T follicular helper cell (primary cell): ENCODE results near the gene SRSF2.
"Not testable (repeated sequence)": the region's sequence is repeated elsewhere in the genome, so short reads cannot be mapped to it uniquely, and the experiment has no call there.

Experiments
- DNase-seq: peaks from one replicate; pipeline ENCODE4 v3.0.0-alpha.2; 2020; ENCODE audit warnings: low read depth

Gene SRSF2

DNA sequence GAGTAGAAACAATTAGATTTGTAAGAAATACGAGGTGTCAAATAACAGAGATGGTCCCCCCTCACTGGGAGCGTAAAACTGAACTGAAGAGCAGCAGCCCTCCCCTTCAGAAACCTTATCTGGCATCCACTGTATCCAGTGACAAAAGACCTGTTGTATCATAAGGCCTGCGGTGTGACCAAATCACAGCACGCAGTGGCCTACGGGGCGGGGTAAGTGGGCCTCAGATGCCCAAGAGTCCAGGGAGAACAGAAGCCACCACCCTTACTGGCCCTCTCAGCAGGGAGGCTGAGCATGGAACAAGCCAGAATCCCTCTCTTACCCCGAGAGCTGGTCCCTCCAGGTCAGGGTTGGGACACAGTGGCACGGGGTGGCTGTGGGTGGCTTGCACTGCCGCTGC is 16.2 kb downstream of the SRSF2 start:
- no peak for DNase-seq

DNA sequence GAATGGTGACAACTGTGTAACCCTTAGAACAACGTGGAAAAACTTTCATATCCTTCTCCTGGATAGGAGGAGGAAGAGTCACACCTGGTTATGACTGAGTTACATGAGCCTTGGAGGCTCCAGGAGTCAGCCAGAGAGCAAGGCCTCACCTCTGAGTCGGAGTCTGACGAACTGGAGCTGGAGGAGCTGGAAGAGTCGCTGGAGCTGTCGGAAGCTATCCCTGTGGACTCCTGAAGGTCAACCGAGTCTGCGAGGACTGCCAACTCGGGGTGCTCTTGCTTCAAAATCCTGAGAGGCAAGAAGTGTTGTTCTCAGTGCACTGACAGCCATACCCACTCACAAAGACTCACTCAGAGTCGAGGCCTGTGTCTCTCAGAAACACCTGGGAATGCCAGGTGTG is 16.9 kb downstream of the SRSF2 start:
- no peak for DNase-seq

DNA sequence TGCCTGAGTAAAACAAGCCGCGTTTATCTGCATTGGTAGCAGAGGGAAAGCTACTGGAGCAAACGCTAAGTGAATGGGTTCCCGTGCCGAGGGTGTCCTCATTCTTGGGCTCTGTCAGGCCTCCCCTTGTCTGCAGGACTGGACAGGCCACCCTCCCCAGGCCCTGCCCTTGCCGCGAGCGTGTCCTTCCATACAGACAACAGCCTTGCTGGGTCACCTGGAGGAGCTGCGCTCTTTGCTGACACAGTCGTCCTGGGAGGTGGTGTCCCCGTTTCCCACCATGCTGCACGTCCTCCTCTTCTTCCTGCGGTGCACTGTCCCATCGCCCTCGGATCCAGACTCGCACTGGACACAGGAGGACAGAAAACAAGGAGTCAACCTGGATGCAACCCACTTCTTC is 18.6 kb downstream of the SRSF2 start:
- DNase-seq: no peak

DNA sequence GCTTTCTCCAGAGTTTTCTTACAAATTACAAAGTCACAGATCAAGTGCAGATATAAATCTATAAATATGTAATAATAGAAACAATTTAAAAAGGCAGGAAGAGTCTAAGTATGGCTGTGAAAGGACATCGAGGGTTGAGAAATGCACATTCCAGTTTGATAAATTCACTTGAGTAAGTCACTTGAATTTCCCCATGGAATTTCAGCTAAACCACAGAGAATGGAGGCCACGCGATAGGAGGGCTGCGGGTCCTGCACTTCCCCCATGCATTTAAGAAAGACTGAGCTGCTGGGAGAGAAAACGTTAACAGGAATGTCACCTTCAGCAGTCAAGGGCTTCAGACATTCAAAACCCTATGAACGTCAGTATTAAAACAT is 20.3 kb downstream of the SRSF2 start:
- no peak for DNase-seq

DNA sequence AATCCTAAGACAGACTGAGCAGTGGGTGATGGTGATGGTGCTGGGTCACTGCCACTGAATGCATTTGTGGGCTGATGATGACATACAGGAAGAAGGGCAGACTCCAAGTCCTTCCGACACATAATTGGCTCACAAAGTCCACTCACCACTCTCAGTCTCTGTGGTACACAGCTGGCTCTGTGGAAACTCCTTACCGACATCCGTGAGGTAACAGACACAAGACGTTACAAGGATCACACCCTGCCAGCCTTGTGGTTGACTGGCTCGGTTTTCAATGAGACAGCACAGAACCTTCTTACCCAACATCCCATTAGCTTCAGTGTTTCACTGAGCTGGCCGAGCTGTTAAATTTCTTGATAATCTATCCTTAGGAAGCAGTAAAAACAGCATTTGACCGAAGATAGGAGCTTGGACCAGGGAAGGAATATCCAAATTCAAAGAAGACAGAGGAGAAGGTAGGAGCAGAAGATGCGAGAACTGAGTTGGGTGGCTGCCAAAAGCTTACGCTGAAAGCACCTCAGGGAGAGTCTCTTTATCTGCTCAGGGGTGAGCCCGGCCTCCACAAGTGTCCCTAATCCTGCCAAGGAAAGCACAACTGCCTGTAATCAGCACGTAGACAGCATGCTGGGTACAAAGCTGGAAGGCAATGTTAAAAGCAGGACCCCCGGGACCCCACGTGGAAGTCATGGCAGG is 20.8 kb downstream of the SRSF2 start:
- no peak for DNase-seq

DNA sequence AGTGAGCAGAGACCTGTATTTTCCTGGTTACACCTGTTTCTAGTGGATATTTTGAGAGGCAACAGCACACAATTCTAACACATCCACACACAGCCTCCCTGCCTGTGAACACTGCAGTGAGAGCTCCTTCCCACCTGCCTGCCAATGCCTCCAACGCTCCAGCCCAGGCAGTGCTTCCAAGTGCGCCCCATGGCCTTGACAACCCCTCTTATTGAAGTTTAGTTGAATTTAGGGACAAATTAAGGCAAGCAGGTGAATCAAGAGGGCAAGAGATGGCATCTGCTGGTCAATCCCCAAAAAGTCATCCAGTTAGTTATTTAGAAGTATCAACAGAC is 21.7 kb downstream of the SRSF2 start:
- DNase-seq: no peak

DNA sequence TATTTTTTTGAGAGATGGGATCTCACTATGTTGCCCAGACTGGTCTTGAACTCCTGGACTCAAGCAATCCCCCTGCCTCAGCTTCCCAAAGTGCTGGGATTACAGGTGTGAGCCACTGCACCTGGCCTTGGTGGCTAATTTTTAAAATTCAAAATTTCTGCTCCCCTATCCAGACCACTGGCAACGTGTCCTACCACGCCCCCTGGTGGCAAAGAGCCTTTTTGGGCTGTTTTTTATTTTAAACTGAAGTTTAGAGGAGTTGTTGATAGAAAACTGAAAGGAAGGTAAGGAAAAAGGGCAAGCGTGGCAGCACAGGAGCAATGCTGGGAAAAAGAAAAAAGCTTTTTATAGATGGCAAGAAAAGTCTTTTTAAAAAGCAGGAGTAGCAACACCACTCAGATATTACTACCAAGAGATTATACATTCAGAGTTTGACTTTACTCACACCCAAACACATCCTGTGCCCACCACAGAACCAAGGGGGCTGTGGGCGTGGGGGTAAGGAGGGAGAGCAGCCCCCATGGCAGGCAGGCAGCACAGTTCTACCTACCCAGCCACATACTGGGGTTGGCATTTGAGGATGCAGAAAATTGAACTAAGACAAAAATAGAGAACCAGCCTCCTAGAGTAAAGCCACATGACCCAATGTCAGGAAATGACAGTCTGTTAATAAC is 22.2 kb downstream of the SRSF2 start:
- DNase-seq: peak; percentile 68

DNA sequence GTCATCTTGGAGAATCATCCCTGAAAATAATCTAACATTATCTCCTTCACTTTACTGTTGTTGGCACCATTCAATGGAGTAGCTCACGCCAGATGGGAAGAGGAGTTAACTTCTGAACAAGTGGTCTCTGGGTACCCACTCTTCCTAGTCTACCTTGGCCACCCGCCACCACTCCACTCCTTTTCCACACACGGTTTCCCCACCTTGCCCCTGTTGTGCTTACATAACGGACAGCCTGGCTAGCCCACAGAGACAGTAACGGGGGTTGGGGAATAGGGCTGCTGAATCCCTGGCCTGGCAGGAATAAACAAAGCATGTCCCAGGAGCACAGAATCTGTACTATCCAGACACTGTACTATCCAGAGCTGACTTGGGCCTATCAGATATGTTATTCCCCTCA is 22.8 kb downstream of the SRSF2 start:
- no peak for DNase-seq

DNA sequence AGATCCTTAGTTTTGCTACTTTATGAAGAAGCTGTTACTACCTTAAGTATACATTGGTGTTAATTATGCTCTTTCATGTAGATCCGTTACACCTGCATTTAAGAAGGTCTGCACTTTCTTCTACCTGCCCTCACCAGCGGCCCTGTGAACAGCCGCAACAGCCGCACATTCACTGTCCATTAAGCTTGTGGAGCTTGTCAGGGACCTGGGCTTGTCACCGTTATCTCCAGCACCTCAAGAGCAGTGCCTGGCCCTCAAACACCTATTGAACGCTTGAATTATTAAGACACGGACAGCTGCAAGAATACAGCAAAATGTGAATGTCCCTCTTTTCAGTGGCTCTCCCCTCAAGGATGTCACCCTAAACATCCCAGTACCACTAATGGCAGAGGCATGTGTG is 23.4 kb downstream of the SRSF2 start:
- no peak for DNase-seq

DNA sequence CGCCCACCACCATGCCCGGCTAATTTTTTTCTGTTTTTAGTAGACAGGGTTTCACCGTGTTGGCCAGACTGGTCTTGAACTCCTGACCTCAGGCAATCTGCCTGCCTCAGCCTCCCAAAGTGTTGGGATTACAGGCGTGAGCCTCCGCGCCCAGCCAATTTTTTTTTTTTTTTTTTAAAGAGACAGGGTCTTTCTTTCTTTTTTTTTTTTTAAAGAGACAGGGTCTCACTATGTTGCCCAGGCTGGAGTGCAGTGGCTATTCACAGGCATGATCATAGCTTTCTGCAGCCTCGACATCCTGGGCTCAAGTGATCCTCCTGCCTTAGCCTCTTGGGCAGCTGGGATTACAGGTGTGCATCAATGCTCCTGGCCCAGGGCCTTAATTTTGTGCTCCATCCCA is 24.8 kb downstream of the SRSF2 start:
- not testable (repeated sequence) for DNase-seq

DNA sequence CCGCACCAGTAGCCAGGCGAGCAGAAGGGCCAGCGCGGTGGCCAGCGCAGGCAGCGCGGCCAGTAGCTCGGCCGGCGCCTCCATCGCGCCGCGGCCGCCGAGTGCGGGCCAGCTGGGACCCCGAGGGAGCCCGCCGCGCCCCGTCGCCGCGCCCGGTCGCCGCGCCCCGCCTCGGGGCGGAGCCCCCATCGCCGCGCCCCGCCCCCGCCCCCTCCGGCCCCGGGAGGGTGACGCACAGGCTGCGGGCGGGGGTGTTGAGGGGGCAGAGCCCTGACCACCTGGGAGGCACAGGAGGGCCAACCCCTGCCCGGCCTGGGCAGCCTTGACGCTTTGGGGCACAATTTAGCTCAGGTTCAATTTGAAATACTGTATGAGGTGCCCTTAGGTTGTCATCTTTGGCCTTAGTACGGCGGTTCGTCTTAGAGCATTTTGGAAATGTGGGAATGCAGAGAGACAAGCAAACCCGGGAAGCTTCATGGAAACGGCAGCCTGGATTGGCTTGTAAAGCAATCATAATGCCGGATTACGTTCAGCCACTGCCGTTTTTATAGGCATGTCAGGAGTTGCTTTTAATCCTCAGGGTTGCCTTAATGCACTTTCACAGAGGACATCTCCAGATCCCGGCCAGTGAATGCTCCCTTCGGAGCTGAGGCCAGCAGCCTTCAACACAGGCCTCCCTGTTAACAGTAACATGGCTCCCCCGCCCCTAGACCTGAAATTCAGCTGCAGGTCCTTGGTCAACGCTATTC is 26.1 kb downstream of the SRSF2 start, which contains the start of gene MXRA7:
MXRA7 (minus strand) TSS at position 103 of the 749 bp plus-strand sequence; CDS start at position 84, 19 bp downstream.
- peak; percentile 42 for DNase-seq

DNA sequence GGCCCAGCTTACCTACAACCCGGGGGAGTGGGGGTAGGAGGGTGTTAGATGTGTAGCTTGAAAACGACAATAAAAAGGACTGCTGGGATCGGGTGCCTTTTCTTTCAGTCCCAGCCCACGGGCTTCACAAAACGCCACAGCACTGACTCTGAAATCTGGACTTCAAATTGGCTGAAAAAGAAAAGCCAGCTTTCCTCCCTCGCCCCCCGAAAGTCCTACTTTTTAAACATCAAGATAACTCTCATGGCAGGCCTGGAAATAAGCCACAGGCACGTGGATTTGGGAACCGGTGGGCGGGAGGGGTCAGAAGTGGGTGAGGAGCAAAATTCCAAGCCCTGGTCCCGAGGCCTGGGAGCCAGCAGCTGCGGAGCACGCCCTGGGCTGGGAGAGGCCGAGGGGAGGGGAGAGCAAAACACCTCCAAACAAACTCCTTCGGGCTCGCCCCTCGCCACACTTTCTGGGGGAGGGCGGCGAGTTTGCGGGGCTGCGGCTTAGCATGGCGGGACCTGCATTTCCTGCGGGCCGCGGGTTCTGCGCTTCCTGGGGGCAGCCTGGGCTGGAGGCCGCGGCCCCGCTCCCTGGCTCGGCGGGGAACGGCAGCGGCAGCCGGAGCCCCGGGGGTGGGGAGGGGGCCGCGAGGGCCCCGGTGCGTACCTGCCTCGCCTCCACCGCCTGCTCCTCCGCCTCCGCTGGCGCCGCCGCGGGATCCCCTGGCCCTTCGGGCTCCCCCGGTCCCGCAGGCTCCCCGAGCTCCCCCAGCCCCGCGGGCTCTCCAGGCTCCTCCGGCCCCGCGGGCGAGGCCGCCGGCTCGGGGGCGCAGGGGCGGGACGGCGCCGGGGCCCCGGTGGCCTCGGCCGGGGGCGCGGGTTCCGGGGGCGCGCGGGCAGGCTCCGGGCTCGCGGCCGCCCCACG is 26.9 kb downstream of the SRSF2 start:
- DNase-seq: not testable (repeated sequence)

DNA sequence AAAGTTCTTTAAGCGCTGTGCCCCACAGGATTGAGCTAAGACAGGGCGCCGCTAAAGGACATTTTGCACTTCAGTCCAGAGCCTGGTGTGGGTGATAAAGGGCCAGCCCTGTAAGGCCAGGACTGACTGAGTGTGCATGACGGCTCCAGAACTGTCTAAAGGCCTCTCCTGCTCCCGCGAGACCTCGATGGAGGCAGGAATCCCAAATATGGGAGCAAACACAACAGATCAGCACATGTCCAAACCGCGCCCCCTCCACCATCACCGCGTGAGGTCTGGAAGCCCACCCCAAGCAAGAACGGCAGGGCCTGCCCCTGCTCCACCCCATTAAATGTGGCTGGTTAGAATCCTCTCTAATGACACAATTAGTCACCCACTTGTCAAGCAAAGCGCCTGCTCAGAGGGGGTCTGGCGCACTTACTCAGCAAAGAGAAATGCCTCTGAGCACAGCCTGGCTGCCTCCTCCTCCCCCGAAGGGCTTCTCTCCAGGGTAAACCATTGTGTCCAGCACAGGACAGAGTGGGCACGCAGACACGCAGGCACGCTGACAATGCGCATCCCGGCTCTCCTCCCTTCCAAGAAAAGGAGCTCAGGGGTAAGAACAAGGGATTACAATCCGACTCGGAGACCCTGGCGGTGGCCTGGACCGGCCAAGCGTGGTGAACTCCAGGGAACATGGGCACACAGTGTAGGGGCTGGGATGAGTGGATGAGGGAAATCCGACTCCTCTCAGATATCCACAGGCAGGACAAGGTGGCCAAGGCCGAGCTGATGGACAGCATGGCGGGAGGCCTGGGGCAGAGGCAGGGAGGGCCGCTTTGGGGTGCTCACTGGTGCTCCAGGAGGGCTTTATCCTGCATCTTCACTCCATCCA is 27.8 kb downstream of the SRSF2 start:
- no peak for DNase-seq

DNA sequence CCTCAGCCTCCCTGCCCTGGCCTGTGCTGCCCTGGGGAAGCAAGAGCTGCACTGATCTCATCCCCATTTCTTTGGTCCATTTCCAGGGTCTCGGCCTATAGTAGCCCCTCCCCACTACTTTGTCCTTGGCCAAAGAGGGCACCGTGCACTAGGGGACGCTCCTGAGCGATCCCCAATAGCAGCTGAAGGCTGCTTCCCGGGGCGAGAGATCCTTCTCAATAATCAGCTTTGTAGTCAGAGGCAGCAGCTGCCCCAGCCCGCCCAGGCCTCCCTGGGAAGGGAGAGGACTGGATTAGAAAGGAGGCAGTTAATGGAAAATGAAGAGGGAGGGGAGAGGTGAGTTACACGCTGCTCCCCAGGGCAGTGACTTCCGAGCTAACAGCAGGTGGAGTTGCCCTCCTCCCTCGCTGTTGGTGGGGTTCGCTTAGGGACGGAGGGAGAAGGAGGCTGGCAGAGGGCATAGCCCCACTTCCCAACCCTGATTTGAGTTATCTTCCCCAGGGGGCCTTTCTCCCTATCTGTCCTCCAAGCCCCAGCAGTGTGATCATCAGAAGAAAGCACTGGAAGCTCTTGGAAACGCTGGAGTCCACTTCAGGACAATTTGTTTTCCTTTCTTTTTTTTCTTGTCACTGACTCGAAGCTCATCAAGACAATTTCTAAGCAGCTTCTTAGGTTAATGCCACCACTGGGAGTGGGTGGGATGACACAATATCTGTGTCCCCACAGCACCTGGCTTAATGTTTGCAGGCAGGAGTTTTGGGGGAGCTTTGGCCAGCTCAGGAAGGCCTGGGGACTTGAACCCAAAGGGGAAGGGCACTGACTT is 28.9 kb downstream of the SRSF2 start:
- no peak for DNase-seq

DNA sequence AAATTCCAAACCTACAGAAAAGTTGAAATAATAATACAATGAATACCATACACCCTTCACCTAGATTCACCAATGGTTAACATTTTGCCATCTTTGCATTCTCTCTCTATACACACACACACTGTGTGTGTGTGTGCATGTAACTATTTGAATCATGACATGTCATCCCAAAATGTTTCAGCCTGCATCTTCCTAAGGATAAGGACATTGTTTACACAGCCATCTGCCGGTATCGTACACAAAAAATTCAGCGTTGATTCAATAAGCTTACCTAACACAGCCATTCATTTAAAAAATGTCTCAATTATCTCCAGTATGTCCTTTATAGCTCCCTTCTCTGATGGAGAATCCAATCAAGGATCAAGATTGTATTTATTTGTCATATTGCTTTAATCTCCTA is 30.3 kb downstream of the SRSF2 start:
- no peak for DNase-seq

DNA sequence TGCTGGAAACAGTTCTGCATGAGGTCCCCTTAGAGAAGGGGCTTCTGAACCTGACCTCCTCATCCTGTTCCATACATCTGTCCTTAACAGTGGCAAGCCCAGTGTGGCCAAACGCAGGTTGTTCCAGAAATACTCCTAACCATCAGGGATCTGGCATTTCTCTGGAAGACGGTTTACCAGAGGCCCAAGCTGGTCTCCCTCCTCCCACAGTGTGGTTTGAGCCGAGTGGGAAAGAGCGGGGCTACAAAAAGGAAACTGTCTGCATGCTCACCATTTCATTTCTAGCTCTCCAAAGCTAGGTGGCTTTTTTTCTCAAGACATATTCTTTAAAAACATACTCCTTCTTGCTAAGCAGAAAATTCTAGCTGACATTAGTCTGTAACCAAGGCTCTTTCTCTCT is 32.3 kb downstream of the SRSF2 start:
- no peak for DNase-seq

DNA sequence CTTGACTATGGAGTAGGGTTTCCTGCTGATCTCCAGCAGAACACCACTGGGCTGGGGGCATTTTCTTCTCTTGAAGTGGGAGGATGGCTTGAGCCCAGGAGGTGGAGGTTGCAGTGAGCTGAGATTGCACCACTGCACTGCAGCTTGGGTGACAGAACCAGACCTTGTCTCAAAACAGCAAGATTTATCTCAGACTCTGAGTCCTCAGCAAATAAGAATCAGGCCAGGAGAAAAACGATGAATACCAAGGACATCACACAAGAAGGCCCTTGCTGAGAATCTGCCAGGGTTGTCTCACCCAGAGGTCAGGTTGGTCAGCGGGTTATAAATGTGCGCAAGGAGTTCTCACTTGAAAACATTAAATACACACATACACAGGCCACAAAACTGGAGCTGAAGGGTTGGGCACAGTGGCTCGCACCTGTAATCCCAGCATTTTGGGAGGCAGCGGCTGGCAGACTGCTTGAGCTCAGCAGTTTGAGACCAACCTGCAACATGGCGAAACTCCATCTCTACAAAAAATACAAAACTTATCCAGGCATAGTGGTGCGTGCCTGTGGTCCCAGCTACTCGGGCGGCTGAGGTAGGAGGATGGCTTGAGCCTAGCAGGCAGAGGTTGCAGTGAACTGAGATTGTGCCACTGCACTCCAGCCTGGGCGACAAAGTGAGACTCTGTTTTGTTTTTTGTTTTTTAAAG is 34.0 kb downstream of the SRSF2 start:
- DNase-seq: no peak

DNA sequence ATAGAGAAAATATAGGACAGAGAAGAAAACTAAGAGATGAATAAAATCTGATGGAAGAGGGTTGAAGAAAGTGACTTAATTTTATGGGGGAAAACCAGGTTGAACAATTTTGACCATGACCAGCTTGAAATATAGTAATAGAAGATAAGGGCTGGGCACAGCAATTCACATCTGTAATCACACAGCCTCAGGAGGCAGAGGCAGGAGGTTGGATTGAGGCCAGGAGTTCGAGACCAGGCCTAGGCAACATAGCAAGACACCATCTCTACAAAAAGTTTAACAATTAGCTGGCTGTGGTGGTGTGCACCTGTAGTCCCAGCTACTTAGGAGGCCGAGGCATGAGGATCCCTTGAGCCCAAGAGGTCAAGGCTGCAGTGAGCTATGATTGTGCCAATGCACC is 35.1 kb downstream of the SRSF2 start:
- DNase-seq: no peak

DNA sequence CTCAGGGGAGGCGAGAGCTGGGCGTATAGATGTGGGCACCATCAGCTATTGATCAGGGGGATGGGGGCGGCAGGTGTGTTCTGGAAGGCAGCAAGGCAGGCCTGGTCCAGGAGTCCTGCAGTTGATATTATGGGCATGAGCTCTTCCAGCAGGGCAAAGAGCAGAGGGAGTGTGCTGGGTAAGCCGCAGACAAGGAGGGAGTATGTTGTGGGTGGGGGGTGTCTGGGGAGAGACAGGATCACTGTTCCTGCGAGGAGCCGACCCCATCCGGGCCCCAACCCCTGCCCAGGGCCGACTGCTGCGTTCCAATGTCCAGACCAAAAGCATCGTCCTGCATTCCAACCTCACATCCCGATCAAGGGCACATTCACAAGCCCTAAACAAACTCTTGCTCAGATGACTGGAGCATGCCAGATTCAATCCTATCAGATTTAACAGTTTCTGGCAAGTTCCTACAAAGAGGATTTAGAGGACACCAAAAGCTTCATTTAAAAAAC is 35.6 kb downstream of the SRSF2 start:
- no peak for DNase-seq
